ENCODE measurements around the gene TBC1D4. TPM values are rescaled to one million over a fixed set of nuclear protein-coding genes. Genes with fewer than 3 reads are reported as not detected.

The TBC1D4 gene
- total RNA-seq, 2 donors from 2014 or later = 64.9 to 67.1 TPM

- peak; percentile 26 for ATAC-seq
- no peak overlapping the region for H3K27ac Mint-ChIP-seq
- no peak for DNase-seq
- no peaks in the 10 kb centered on the region for H3K9me3 ChIP-seq (ENCODE audit: control insufficient read depth, low read length, poor library complexity, severe bottlenecking)
- H3K36me3 Mint-ChIP-seq (ENCODE audit: low read depth) = peaks cover 7% of the 10 kb centered on the region
- H3K4me3 Mint-ChIP-seq = peak overlapping the region; percentile 100
- H3K27me3 Mint-ChIP-seq = peaks cover 67% of the 10 kb centered on the region
- peaks cover 11% of the 10 kb centered on the region for H3K4me1 Mint-ChIP-seq
Measured at GRCh38 chr13:75480671-75481175, 1.2 kb downstream of the TBC1D4 start.

GRCh38 chr13:75479102-75479740 is 2.7 kb downstream of the TBC1D4 start:
- H3K9me3 ChIP-seq (ENCODE audit: control insufficient read depth, low read length, poor library complexity, severe bottlenecking) = no peaks in the 10 kb centered on the region
- DNase-seq = no peak
- peaks cover 3% of the 10 kb centered on the region for H3K36me3 Mint-ChIP-seq (ENCODE audit: low read depth)
- H3K4me3 Mint-ChIP-seq = no peak overlapping the region
- peaks cover 55% of the 10 kb centered on the region for H3K27me3 Mint-ChIP-seq
- ATAC-seq = no peak
- H3K27ac Mint-ChIP-seq = no peak overlapping the region
- peaks cover 11% of the 10 kb centered on the region for H3K4me1 Mint-ChIP-seq

- H3K9me3 ChIP-seq (ENCODE audit: control insufficient read depth, low read length, poor library complexity, severe bottlenecking) = no peaks in the 10 kb centered on the region
- H3K27ac Mint-ChIP-seq = no peak overlapping the region
- peaks cover 11% of the 10 kb centered on the region for H3K4me1 Mint-ChIP-seq
- peaks cover 3% of the 10 kb centered on the region for H3K36me3 Mint-ChIP-seq (ENCODE audit: low read depth)
- DNase-seq (no peak), ATAC-seq (no peak)
- H3K4me3 Mint-ChIP-seq = no peak overlapping the region
- peaks cover 50% of the 10 kb centered on the region for H3K27me3 Mint-ChIP-seq
Measured at GRCh38 chr13:75478659-75479058, 3.3 kb downstream of the TBC1D4 start.

- H3K4me3 Mint-ChIP-seq = no peak overlapping the region
- peaks cover 34% of the 10 kb centered on the region for H3K27me3 Mint-ChIP-seq
- H3K27ac Mint-ChIP-seq = no peak overlapping the region
- H3K4me1 Mint-ChIP-seq = no peaks in the 10 kb centered on the region
- no peak for ATAC-seq
- no peaks in the 10 kb centered on the region for H3K9me3 ChIP-seq (ENCODE audit: control insufficient read depth, low read length, poor library complexity, severe bottlenecking)
- no peaks in the 10 kb centered on the region for H3K36me3 Mint-ChIP-seq (ENCODE audit: low read depth)
- DNase-seq = no peak
Measured at GRCh38 chr13:75474956-75475355, 7.0 kb downstream of the TBC1D4 start.

DNA sequence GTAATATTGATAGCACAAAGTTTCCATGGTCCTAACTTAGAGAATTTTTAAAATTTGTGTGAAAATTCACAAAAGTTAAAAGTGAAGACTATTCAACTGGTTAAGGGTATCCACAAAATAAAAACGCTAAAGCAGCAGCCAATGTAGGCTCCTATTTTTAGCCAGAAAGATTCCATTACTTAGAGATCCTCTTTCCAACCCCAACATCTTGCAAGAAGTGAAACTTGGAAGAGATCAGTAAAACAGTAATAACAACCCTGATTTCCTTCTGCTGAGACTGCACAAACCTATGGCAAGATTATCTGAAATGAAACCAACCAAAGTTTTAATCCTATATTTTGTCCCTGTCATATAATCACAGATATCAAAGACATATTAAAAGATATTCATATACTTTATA is 8.5 kb downstream of the TBC1D4 start:
- no peak overlapping the region for H3K27ac Mint-ChIP-seq
- no peak for DNase-seq
- no peaks in the 10 kb centered on the region for H3K36me3 Mint-ChIP-seq (ENCODE audit: low read depth)
- peaks cover 35% of the 10 kb centered on the region for H3K27me3 Mint-ChIP-seq
- no peaks in the 10 kb centered on the region for H3K4me1 Mint-ChIP-seq
- H3K9me3 ChIP-seq (ENCODE audit: control insufficient read depth, low read length, poor library complexity, severe bottlenecking) = no peaks in the 10 kb centered on the region
- ATAC-seq = no peak
- no peak overlapping the region for H3K4me3 Mint-ChIP-seq

- ATAC-seq = no peak
- no peaks in the 10 kb centered on the region for H3K4me1 Mint-ChIP-seq
- no peak overlapping the region for H3K27ac Mint-ChIP-seq
- H3K9me3 ChIP-seq (ENCODE audit: control insufficient read depth, low read length, poor library complexity, severe bottlenecking) = no peaks in the 10 kb centered on the region
- H3K27me3 Mint-ChIP-seq = peaks cover 24% of the 10 kb centered on the region
- no peak for DNase-seq
- H3K36me3 Mint-ChIP-seq (ENCODE audit: low read depth) = no peaks in the 10 kb centered on the region
- no peak overlapping the region for H3K4me3 Mint-ChIP-seq
Measured at GRCh38 chr13:75470676-75471075, 11.3 kb downstream of the TBC1D4 start.

DNA sequence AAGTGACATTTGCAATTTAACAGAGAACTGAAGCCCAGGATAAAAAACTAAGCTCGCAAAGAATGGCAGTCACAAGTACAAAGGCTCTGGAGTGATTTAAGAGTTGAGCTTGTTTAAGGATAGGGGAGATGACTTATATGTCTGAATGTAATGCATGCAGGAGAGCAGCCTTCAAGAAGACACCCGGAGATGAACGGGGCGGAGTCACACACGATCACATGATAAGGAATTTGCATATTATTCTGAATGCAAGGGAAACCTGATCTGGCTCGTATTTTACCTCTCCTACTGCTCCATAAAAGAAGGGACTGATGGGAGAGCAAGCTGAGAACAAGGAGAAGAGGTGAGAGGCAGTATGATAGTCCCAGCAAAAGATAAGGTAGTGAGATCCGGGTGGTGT is 12.9 kb downstream of the TBC1D4 start:
- Mint-ChIP-seq H3K4me3 (no peak overlapping the region), H3K36me3 (ENCODE audit: low read depth) (no peaks in the 10 kb centered on the region), H3K27me3 (peaks cover 36% of the 10 kb centered on the region), H3K4me1 (no peaks in the 10 kb centered on the region), H3K27ac (no peak overlapping the region)
- no peaks in the 10 kb centered on the region for H3K9me3 ChIP-seq (ENCODE audit: control insufficient read depth, low read length, poor library complexity, severe bottlenecking)
- no peak for ATAC-seq
- DNase-seq = no peak

GRCh38 chr13:75468602-75469001 is 13.4 kb downstream of the TBC1D4 start:
- ATAC-seq (no peak), DNase-seq (no peak)
- Mint-ChIP-seq H3K27me3 (peaks cover 40% of the 10 kb centered on the region), H3K36me3 (ENCODE audit: low read depth) (no peaks in the 10 kb centered on the region), H3K4me1 (no peaks in the 10 kb centered on the region), H3K27ac (no peak overlapping the region), H3K4me3 (no peak overlapping the region)
- H3K9me3 ChIP-seq (ENCODE audit: control insufficient read depth, low read length, poor library complexity, severe bottlenecking) = no peaks in the 10 kb centered on the region

DNA sequence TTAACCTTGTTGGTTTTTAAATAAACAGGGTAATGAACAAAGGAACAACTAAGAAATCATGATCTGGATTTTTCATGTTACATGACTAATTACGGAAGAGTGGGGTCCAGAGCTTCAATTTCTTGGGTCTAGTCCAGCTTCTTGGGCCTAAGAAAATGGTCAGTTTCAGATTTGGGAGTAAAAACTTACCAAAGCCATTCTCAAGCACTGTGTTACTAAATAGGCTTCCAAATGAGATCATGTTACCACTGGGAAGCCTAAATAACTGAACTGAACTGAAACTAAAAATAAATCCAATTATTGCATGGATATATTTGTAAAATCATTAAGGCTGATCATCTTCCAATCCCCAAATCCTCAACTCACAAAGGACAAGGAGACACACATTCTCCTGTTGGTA is 13.9 kb downstream of the TBC1D4 start:
- ATAC-seq (no peak), DNase-seq (no peak)
- Mint-ChIP-seq H3K4me1 (no peaks in the 10 kb centered on the region), H3K27me3 (peaks cover 43% of the 10 kb centered on the region), H3K36me3 (ENCODE audit: low read depth) (no peaks in the 10 kb centered on the region), H3K4me3 (no peak overlapping the region), H3K27ac (no peak overlapping the region)
- no peaks in the 10 kb centered on the region for H3K9me3 ChIP-seq (ENCODE audit: control insufficient read depth, low read length, poor library complexity, severe bottlenecking)

GRCh38 chr13:75467040-75467728 is 14.8 kb downstream of the TBC1D4 start:
- Mint-ChIP-seq H3K27me3 (peaks cover 43% of the 10 kb centered on the region), H3K4me1 (no peaks in the 10 kb centered on the region), H3K4me3 (no peak overlapping the region), H3K36me3 (ENCODE audit: low read depth) (no peaks in the 10 kb centered on the region), H3K27ac (no peak overlapping the region)
- no peaks in the 10 kb centered on the region for H3K9me3 ChIP-seq (ENCODE audit: control insufficient read depth, low read length, poor library complexity, severe bottlenecking)
- ATAC-seq (no peak), DNase-seq (no peak)

GRCh38 chr13:75465236-75465635 is 16.7 kb downstream of the TBC1D4 start:
- H3K4me1 Mint-ChIP-seq = no peaks in the 10 kb centered on the region
- H3K9me3 ChIP-seq (ENCODE audit: control insufficient read depth, low read length, poor library complexity, severe bottlenecking) = no peaks in the 10 kb centered on the region
- ATAC-seq (no peak), DNase-seq (no peak)
- H3K36me3 Mint-ChIP-seq (ENCODE audit: low read depth) = no peaks in the 10 kb centered on the region
- H3K27ac Mint-ChIP-seq = no peak overlapping the region
- no peak overlapping the region for H3K4me3 Mint-ChIP-seq
- peaks cover 38% of the 10 kb centered on the region for H3K27me3 Mint-ChIP-seq

DNA sequence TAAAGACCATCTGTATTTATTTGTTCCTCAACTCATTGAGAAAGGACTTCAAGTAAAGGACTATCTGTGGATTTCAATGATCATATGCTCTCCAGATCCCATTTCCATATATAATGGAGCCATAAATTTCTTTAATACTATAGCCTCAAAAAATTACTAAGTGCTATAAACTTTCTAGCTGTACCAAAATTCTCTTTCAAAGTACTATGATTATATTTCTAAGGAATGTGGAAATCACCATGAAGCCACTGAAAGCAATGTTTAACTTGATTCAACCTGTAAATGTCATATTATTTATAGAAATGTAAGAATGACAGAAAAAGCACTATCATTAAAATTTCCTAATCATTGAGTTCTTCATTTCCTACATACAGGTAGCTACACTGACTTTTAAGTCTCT is 20.7 kb downstream of the TBC1D4 start:
- ATAC-seq = no peak
- no peaks in the 10 kb centered on the region for H3K36me3 Mint-ChIP-seq (ENCODE audit: low read depth)
- H3K27me3 Mint-ChIP-seq = peaks cover 46% of the 10 kb centered on the region
- no peak overlapping the region for H3K4me3 Mint-ChIP-seq
- no peak for DNase-seq
- H3K27ac Mint-ChIP-seq = no peak overlapping the region
- no peaks in the 10 kb centered on the region for H3K4me1 Mint-ChIP-seq
- H3K9me3 ChIP-seq (ENCODE audit: control insufficient read depth, low read length, poor library complexity, severe bottlenecking) = no peaks in the 10 kb centered on the region

DNA sequence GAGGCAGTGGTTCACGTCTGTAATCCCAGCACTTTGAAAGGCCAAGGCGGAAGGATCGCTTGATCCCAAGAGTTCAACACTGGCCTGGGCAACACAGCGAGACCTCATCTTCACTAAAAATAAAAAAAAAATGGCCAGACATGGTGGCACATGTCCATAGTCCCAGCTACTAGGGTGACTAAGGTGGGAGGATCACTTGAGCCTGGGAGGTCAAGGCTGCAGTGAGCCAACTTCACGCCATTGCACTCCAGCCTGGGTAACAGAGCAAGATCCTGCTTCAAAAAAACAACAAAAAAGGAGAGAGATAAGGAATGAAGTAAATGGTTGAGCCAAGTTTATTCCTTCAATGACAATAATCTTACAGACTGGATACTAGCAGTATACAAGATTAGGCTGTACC is 21.3 kb downstream of the TBC1D4 start:
- Mint-ChIP-seq H3K27ac (no peak overlapping the region), H3K27me3 (peaks cover 45% of the 10 kb centered on the region)
- DNase-seq = no peak

More for the DNA sequence above, 21.3 kb downstream of the TBC1D4 start:
- H3K36me3 Mint-ChIP-seq (ENCODE audit: low read depth) = no peaks in the 10 kb centered on the region
- ATAC-seq = no peak
- H3K4me3 Mint-ChIP-seq = no peak overlapping the region
- H3K4me1 Mint-ChIP-seq = no peaks in the 10 kb centered on the region
- no peaks in the 10 kb centered on the region for H3K9me3 ChIP-seq (ENCODE audit: control insufficient read depth, low read length, poor library complexity, severe bottlenecking)
